HG03342 (cell line): ENCODE measurements around the gene LTO1.

ENCODE experiments used
- ATAC-seq: cut with Tn5 transposase; IDR thresholded peaks from one replicate; pipeline ENCODE4 v1.9.1; 2021; ENCODE audit warnings: mild to moderate bottlenecking, moderate library complexity; ENCODE audit not compliant: unreplicated experiment

LTO1 gene

DNA sequence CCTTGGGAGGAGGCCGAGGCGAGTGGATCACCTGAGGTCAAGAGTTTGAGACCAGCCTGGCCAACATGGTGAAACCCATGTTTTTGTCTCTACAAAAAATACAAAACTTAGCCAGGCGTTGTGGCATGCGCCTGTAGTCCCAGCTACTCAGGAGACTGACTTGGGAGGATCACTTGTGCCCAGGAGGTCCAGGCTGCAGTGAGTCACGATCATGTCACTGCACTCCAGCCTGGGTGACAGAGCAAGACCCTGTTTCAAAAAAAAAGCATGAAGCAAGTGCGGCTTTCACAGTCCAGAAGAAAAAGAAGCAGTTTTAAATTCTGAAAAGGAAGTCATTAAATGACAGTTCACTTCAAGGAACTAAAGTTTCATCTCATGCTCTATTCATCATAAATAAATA is 7.1 kb upstream of the LTO1 start:
- no peak for ATAC-seq

DNA sequence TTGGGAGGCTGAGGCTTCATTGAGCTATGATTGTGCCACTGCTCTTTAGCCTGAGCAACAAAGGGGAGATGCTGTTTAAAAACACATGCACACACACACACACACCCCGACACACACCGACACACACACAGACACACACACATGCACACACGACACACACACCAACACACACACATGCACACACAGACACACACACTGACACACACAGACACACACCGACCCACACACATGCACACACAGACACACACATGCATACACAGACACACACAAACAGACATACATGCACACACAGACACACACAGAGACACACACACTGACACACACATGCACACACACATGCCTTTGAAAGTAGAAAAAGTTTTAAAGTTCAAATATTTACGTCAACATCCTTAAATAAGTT is 5.5 kb upstream of the LTO1 start:
- no peak for ATAC-seq

DNA sequence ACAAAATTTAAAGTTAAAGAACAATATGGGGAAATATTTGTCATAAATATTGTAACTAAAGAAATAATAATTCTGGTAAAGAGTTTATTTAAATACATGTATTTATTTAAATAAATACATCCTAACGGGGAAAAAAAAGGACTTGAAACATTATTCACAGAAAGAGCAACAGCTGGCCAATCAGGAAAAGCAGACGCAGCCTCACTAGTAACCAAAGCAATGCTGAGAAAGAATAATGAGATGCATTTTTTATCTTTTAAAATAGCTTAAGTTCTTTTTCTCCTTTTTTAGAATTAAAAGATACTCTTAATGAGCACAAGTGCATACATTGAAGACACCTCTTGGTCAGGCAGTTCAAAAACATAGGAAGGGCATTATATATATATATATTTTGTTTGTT is 2.6 kb upstream of the LTO1 start:
- ATAC-seq, result no peak

DNA sequence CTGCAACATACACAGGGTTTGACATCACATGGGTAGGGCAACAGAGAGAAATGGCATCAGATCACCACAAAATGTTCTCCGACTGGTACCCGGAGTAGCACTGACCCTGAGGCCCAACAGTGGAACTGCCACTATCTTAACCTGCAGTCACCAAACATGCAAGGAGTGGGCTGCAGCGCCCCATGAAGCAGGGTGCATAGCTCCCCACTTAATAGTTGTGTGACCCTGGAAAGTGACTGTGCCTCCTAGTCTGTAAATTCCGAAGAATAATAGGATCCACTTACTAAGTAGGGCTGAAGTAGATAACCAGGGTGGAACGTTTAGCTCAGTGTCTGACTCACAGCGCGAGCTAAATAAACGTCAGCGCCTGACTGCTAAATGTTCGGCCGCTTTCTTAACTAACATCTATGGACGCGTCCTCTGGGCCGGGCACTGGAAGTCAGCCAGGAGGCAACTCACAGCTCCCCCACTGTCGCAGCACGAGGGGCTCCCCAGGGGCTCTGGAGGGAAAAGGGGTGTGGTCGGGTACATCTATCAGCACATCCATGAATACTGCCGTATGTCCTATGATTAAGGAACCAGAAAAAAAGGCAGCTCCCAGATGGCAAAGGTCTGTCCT is 777 bp downstream of the LTO1 start:
- no peak for ATAC-seq

DNA sequence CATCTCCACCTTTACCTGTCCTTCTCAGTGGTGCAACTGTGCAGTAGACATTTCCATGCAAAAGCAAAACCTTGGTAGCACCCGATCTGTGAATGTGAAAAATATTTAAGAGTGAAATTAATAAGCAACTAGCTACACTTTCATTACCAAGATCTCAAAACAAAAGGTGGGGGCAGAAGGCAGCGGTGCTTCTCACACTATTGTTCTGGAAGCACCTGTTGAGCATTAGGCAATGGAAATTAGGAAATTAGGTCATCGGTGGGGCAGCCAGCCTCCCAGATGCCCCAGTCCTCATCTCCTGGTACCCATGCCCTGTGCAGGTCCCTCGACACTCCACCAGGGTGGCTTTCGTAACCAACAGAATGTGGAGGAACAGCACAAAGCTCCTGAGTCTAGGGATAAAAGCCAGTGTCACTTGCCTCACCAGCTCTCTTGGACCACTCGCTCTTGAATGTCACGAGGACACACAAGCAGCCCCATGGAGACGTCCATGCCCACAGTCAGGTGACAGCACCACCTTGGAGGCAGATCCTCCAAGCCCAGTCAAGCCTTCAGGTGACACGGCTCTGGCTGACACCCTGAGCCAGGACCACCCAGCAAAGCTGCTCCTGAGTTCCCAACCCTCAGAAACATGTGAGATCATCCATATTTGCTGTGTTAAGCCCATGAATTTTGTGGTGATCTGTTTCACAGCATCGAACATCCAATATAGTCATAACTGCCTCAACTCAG is 3.3 kb downstream of the LTO1 start:
- ATAC-seq, result no peak

DNA sequence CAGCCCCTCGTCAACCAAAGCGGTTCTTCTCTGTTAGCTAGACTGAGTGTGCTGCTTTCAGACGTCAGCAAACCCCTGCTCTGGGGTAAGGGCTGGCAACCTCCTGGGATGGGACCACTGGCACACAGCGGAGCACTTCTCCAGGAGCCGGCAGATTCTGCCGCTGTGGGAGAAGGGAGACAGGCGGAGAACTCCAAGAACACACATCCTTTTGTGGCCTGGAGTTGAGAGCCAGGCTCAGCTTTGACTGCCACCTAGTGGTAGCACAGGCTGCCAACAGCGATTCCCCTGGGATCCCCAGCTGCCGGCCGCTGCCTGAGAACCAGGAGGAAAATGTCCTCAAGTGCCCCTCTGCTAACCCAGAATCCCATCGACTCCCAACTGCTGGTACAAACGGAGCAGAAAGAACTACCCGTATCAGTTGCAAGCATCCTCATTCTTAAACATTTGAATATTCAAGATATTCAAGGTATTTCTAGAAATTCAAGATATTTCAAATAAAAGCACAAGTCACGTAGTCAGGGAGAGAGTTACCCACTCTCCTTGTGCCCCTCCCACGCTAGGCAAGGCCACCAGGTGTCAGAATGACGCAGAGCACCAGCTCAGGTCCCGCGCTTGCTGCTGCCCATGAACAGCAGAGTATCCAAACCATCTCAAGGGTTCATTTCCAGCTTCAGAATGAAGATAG is 4.9 kb downstream of the LTO1 start:
- ATAC-seq, result no peak

DNA sequence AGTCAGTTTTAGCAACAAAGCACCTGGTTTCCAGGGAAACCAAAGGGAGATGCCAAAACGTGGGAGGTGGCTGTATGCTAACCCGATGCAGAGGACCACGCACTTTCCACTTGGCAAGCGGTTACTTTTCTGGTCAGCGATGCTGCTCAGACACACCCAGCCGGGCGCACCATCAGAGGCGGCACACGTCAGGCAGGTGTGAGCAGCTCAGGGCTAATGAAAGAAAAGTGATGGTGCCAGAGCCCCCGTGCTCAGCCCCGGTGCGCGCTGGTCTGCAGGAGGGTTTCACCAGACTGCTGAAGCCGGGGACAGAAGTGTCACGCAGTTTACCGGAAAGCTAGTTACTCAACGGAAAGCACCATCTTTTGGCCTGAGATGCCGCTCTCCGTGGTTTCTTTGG is 5.7 kb downstream of the LTO1 start:
- no peak for ATAC-seq

DNA sequence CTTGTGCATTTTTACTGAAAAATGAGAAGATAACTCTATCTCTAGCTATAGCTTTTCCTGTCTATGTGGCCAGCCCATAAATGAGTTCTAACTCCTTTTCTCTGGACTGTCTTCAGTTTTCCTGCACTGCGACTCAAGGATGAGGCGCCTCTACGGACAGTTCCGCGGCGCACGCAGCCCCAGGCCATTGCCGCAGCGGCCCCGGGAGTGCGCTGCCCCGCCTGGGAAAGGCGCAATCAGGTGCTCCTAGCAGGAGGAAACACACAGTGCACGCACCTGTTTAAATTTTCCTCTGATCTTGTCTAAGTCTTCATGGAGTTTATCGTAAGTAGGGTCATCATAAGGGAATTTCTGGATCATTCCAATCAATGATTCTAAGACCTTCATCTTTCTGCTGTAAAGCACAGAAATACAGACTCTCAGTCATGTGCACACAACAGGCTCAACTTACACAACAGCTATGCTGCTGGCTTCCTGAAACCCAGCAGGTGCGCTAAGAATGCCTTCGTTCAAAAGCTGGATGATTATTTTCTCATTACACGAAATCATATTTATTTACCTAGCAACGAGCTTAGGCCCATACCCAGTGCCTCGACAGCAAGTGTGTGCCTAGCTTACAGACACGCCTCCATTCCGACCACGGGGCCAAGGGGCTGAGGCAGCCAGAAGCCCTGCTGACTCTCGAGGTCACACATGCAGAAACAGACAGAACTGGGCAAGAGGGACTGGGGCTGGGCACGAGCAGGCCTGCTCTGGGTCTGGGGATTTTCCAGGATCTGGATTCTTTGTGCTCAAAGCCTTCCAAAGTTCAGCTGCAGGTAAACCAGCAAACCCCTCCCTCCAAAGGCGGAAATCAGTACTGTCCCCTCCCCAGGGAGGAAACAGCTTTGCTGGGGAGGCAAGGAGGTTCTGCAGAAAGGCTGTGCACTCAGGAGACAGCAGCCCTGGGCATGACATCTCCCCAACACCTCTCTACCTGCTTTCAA is 7.2 kb downstream of the LTO1 start:
- no peak for ATAC-seq

DNA sequence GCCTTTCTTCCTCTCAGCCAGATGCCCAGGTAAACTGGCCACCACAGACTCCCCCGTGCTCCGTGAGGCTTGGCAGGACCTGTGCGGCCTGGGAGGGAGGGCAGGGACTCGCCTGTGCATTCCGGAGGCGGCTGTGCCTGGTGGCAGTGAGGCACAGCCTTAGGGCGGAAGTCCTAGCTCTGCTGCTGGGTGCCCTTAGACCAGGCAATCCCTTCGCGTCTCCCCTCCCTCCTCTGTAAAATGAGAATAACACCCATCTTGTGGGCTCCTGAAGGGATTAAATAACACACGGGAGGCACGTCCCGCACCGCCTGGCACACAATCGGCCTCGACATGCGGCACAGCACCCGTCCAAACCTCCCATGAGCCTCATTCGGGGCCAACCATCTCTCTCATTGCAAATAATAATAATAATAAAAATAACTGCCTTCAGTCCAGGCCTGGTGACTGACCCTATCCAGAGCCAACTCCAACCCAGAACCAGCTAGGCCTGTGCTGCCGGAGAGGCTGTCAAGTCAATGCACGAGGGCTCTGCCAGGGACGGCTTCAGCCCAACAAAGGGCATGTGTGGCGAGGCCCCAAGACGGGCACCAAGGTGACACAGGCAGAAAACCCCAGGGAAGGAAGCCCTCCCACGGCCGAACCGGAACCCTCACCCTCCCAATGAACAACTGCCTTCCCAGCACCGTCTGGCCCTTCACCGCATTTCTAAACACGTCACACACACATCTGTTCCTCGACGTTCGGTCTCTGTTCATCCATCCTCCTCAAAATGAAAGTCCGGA is 8.2 kb downstream of the LTO1 start:
- ATAC-seq, result no peak

DNA sequence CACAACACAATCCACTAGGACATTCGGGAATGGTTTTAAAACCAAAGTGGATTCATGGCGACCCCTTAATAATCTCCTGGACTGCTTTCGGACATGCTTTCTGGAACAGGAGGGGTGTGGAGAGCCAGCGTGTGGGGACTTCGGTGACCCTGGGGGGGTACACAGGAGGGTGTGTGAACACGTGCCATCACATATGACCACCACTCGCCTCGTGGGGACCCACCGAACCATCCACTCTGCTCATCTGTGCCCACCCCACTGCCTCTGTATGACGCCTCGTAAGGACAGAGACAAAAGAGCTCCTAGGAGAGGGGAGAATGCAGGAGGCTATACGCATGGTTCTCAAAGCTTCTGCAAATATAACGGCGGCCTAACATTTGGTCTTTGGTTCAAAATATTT is 8.9 kb downstream of the LTO1 start:
- ATAC-seq, result no peak

DNA sequence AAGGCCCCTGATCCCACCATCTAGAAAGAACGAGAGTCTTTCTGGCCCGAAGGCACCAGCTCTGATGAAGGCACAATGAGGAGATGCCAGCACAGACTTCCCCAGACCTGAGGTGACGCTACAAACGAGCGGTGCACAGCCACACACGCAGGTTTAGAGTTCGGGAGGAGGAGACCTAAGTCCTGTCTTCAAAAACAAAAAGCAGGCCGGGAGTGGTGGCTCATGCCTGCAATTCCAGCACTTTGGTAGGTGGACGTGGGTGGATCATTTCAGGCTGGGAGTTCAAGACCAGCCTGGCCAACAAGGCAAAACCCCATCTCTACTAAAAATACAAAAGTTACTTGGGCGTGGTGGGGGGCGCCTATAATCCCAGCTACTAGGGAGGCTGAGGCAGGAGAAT is 9.5 kb downstream of the LTO1 start:
- ATAC-seq, result no peak

DNA sequence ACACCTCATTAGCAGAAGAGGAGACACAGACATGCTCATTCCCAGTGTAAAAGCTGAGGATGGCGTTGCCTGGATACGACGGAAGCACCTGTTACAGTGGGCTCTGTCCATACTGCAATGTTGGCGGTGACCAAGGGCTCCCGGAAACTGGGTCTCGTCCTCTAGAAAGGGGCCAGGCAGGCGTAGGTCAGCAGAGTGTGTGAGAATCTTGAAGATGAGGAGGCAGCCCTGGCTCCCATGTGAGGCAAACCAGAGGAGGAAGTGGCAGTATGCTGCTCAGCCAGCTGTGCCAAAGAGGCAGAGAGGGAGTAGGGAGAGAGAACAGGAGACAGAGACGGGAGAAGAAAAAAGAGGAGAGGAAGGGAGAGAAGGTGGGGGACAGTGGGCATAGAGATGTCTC is 10.3 kb downstream of the LTO1 start:
- no peak for ATAC-seq

DNA sequence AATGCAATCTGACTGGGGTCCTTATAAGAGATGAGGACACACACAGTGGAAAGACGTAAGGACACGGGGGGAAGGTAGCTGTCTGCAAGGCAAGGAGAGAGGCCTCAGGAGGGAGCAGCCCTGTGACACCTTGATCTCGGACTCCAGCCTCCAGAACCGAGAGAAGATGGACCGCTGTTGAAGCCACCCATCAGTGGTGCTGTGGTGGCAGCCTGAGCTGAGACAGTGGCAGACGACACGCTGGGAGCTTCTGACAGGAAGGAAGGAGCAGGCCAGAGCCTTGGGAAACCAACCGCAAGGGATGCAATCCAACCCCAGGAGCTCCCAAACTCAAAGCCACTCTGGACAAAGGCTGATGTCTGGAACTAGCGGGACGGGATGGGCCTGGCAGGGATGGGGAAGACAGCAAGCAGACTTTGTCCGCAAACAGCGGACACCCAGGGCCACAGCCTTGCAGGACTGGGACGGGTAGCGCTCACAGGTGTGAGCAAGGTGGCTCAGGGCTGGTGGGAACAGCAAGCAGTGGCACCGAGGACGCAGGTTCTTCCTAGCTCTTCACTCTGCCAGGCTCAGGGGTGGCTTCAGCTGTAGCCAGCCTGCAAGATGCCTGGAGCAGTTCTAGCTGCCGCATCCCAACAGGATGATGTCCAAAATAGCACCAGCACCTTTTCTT is 10.9 kb downstream of the LTO1 start:
- ATAC-seq, result no peak

DNA sequence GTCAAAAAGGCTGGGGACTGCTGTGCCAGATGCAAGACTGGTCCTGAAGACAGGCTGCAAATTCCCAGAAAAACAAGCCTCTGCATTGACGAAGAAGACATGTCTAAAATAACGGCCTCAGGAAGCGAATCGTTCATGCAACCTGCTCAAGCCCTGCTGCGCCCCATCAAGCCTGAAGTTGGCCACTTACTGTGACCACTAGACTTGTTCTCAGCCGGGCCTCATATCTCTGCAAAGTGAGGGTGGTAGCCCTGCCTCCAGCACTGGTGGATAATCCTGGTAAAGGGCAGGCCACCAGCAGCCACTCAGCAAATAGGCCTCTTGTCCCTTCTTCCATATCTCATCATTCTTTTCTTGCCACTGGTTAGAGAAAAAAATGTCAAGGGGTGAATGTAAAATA is 11.8 kb downstream of the LTO1 start:
- no peak for ATAC-seq

DNA sequence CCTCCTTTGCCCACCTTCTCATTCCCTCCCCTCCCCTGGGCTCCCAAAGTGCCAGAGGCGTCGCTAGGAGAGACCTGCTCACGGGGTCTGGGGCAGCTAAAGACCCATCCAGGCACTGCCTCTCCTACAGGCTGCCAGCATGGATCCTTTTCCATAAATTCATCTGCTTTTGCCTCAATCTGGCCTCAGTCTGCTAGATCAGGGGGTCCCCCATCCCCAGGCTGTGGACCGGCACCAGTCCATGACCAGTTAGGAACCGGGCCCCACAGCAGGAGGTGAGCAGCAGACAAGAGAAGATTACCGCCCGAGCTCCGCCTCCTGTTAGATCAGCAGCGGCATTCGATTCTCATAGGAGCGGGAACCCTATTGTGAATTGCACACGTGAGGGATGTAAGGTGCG is 12.3 kb downstream of the LTO1 start:
- no peak for ATAC-seq

DNA sequence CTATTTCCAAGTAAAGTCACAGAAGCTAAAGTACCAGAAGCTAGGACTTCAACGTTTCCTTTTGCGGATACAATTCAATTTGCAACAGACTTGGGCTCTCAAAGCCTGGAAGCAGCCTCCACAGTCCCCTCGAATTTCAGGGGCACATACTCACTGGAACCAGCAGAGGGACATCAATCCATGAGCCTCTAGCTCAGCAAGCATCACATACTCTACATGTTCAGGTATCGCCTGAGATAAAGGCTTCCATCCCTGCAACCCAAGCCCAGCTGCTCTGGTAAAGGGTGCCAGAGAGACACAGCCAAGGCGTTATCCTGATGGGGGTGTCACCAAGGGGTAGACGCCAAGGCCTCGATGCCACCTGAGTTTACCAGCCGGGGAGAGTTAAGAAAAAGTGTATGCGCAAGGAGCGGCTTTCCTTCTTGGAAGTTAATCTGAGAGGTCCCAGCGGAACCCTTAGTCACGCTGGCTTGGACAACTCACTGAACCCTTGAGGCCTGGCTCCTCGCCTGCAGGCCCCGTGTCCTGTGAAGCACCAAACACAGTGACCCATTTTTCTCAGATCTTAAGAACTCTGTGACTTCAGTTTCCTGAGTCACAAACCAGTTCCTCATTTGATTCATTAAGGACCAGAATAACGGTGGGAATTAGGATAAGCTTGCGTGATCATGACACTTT is 13.0 kb downstream of the LTO1 start:
- no peak for ATAC-seq

DNA sequence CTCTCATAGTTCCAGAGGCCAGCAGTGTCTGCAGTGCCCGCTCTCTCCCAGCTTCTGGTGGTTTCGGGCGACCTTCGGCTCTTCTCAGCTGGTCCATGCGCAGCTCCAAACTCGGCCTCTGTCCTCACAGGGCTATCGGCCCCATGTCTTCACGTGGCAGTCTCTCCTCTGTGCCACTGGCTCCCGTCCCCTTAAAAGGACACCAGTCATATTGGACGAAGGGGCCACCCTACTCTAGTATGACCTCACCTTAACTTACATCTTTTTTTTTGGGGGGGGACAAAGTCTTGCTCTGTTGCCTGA is 13.8 kb downstream of the LTO1 start:
- ATAC-seq, result no peak

DNA sequence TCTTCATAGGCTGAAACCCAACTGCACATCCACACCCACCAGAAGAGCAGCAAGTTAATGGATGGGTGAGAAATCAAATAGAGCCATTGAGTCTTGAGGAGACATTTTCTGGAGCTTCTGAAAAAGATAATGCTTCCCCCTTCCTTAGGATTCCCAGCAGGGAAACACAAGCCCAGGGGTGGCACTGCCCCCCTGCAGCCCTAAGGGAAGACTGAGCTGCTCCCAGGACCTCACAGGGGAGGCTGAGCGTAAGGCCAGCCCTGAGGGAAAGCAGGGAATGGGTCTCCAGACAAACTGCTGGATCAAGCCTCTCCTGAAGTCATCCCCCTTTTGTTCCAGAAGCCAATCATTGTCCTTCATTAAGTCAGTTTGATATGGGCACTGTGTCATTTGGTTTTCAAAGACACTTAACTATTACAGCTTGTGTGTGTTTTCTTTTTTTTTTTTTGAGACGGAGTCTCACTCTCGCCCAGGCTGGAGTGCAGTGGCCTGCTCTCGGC is 15.1 kb downstream of the LTO1 start:
- ATAC-seq, result no peak

DNA sequence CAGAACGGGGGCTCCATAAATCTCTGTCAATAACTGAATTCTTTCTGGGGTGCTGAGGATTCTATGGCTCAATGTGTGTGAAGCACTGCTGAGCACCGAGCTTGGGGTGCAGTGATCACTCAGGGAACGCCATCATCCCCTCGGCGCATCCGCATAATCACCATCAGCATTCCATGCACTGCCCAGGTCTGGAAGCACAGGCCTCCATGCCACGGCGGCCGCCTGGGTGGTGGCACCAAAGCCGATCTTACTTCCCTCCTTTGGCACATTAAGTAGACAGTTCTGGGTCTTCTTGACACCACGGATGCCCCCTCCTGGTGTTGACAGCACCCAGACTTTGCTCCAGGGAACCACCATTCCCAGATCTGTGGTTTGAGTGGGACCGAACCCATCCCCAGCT is 15.6 kb downstream of the LTO1 start:
- no peak for ATAC-seq
